WTC11 (cell line): ENCODE data around the gene ANGEL2. TPM values are rescaled to one million over a fixed set of nuclear protein-coding genes. Genes with fewer than 3 reads are reported as not detected.

Experiments used
- ATAC-seq: fragments of 200-7000 bp; cut with Tn5 transposase; 2 replicates; pipeline ENCODE4 v1.10.0; 2021; ENCODE audit warnings: mild to moderate bottlenecking, moderate library complexity
- CTCF ChIA-PET: fragments of 300-600 bp; sonication (Branson Sonifier 250); formaldehyde crosslinking; loops from one replicate; lab custom pipeline; 2021; ENCODE audit warnings: antibody characterized with exemption; lab: Charles Lee
- POLR2A ChIA-PET: fragments of 350-600 bp; sonication (Branson Sonifier 250); formaldehyde crosslinking; loops from one replicate; lab custom pipeline; 2021; ENCODE audit warnings: antibody characterized with exemption; lab: Charles Lee
- DNase-seq: peaks from one replicate; pipeline ENCODE4 v3.0.0; 2021; ENCODE audit warnings: low spot score
- H3K27ac Mint-ChIP-seq: 2 replicates; pipeline ENCODE4 v1.8.0; 2021; ENCODE audit warnings: mixed read lengths
- H3K27me3 Mint-ChIP-seq: 2 replicates; pipeline ENCODE4 v1.8.0; 2021; ENCODE audit warnings: low read depth, mild to moderate bottlenecking, moderate library complexity, mixed read lengths
- H3K36me3 Mint-ChIP-seq: 2 replicates; pipeline ENCODE4 v1.8.0; 2021; ENCODE audit warnings: mixed read lengths
- H3K4me1 Mint-ChIP-seq: 2 replicates; pipeline ENCODE4 v1.8.0; 2022; ENCODE audit warnings: mixed read lengths
- H3K4me3 Mint-ChIP-seq: 2 replicates; pipeline ENCODE4 v1.8.0; 2021; ENCODE audit warnings: mild to moderate bottlenecking, moderate library complexity, mixed read lengths
- H3K9me3 Mint-ChIP-seq: 2 replicates; pipeline ENCODE4 v1.8.0; 2021; ENCODE audit warnings: mixed read lengths
- AFF4 ChIP-seq: sonication (generic); formaldehyde crosslinking; IDR thresholded peaks from 2 replicates; pipeline ENCODE4 v1.8.1; 2023; ENCODE audit warnings: mild to moderate bottlenecking, missing genetic modification reagents, borderline replicate concordance
- ARID4B ChIP-seq: sonication (generic); formaldehyde crosslinking; IDR thresholded peaks from 2 replicates; pipeline ENCODE4 v1.8.0; 2023; ENCODE audit warnings: missing genetic modification reagents, mild to moderate bottlenecking, borderline replicate concordance
- GRHL2 ChIP-seq: fragments of 250-450 bp; sonication (Bioruptor Pico); IDR thresholded peaks from 2 replicates; pipeline ENCODE4 v1.8.0; 2022; ENCODE audit warnings: mild to moderate bottlenecking, moderate library complexity; ENCODE audit not compliant: insufficient replicate concordance, severe bottlenecking
- HMGXB4 ChIP-seq: sonication (generic); formaldehyde crosslinking; IDR thresholded peaks from 2 replicates; pipeline ENCODE4 v1.8.1; 2023; ENCODE audit warnings: mild to moderate bottlenecking, moderate library complexity, missing genetic modification reagents
- IRF2 ChIP-seq: sonication (generic); formaldehyde crosslinking; IDR thresholded peaks from 2 replicates; pipeline ENCODE4 v1.8.0; 2022; ENCODE audit warnings: low read depth, missing genetic modification reagents, borderline replicate concordance
- PREB ChIP-seq: sonication (generic); formaldehyde crosslinking; IDR thresholded peaks from 2 replicates; pipeline ENCODE4 v1.8.1; 2022; ENCODE audit warnings: mild to moderate bottlenecking, missing genetic modification reagents, moderate library complexity, borderline replicate concordance
- TEAD1 ChIP-seq: sonication (generic); formaldehyde crosslinking; IDR thresholded peaks from 2 replicates; pipeline ENCODE4 v1.8.0; 2022; ENCODE audit warnings: mild to moderate bottlenecking, missing genetic modification reagents
- ZBTB21 ChIP-seq: sonication (generic); formaldehyde crosslinking; IDR thresholded peaks from 2 replicates; pipeline ENCODE4 v1.8.1; 2023; ENCODE audit warnings: mild to moderate bottlenecking, missing genetic modification reagents, borderline replicate concordance
- ZMAT4 ChIP-seq: fragments of 250-450 bp; sonication (Bioruptor Pico); IDR thresholded peaks from 2 replicates; pipeline ENCODE4 v1.9.0; 2021; ENCODE audit warnings: mild to moderate bottlenecking
- total RNA-seq: library from RNA; stranded (reverse); gene quantifications from 3 replicates; pipeline ENCODE4 v1.2.3, GENCODE V29; 2021

ANGEL2 gene
- total RNA-seq, 1 experiment from 2014 or later, result 38.6 TPM

- H3K27me3 Mint-ChIP-seq, result no peaks in the 10 kb centered on the region
- no peak overlapping the region for H3K4me3 Mint-ChIP-seq
- peaks cover 95% of the 10 kb centered on the region for H3K36me3 Mint-ChIP-seq
- ATAC-seq (peak; percentile 6), DNase-seq (no peak)
- ChIA-PET CTCF (interaction anchor here (1.0 to 3.5 kb wide), 5 partner anchors 13 to 61 kb away, joined by 3 to 24 read pairs (median 3); no protein-coding TSS in a partner anchor), POLR2A (interaction anchor here (1.3 to 1.4 kb wide), 3 partner anchors 10 to 167 kb away, joined by 3 read pairs; no protein-coding TSS in a partner anchor)
- peak overlapping the region; percentile 88 for H3K27ac Mint-ChIP-seq
- peaks cover 87% of the 10 kb centered on the region for H3K4me1 Mint-ChIP-seq
- TF ChIP-seq PREB (CRISPR knock-in tag) (no peak), IRF2 (0 out of 2 replicates have a peak, but pooled peaks have one; percentile 37)
- no peaks in the 10 kb centered on the region for H3K9me3 Mint-ChIP-seq
These were observed 33.9 kb downstream of the ANGEL2 start for GRCh38 chr1:212981571-212982328.

GRCh38 chr1:212981025-212981495 lies 34.6 kb downstream of the ANGEL2 start:
- no peaks in the 10 kb centered on the region for H3K27me3 Mint-ChIP-seq
- ATAC-seq, result peak; percentile 4
- H3K4me3 Mint-ChIP-seq, result no peak overlapping the region
- DNase-seq, result peak; percentile 31
- ChIA-PET POLR2A (interaction anchor here (1.3 to 1.4 kb wide), 3 partner anchors 9 to 166 kb away, joined by 3 read pairs; no protein-coding TSS in a partner anchor), CTCF (interaction anchor here (1.0 to 3.5 kb wide), 6 partner anchors 13 to 231 kb away, joined by 3 to 24 read pairs (median 4); no protein-coding TSS in a partner anchor)
- TF ChIP-seq ARID4B (CRISPR knock-in tag) (0 out of 2 replicates have a peak, but pooled peaks have one; percentile 39), AFF4 (no peak), TEAD1 (CRISPR knock-in tag) (0 out of 2 replicates have a peak, but pooled peaks have one; percentile 19), ZMAT4 (peak; percentile 59; the same call in 1 of the 2 replicates), ZBTB21 (no peak)
- H3K27ac Mint-ChIP-seq, result 0 out of 2 replicates have a peak overlapping the region, but pooled peaks have one; percentile 95
- H3K36me3 Mint-ChIP-seq, result peaks cover 95% of the 10 kb centered on the region
- peaks cover 87% of the 10 kb centered on the region for H3K4me1 Mint-ChIP-seq
- no peaks in the 10 kb centered on the region for H3K9me3 Mint-ChIP-seq

- TF ChIP-seq GRHL2 (no peak), HMGXB4 (CRISPR knock-in tag) (0 out of 2 replicates have a peak, but pooled peaks have one; percentile 37)
- ChIA-PET CTCF (interaction anchor here (0.6 to 3.5 kb wide), 11 partner anchors 12 to 230 kb away, joined by 3 to 24 read pairs (median 4); partner anchors contain the start of gene FLVCR1), POLR2A (interaction anchor here (1.4 to 1.7 kb wide), 3 partner anchors 12 to 165 kb away, joined by 3 read pairs; no protein-coding TSS in a partner anchor)
- H3K4me1 Mint-ChIP-seq, result peaks cover 89% of the 10 kb centered on the region
- H3K27ac Mint-ChIP-seq, result peak overlapping the region; percentile 95
- no peaks in the 10 kb centered on the region for H3K9me3 Mint-ChIP-seq
- DNase-seq (peak; percentile 39), ATAC-seq (peak; percentile 15)
- peaks cover 95% of the 10 kb centered on the region for H3K36me3 Mint-ChIP-seq
- no peak overlapping the region for H3K4me3 Mint-ChIP-seq
- H3K27me3 Mint-ChIP-seq, result no peaks in the 10 kb centered on the region
These were observed 35.4 kb downstream of the ANGEL2 start for GRCh38 chr1:212980123-212980785.
